ENCODE measurements around the gene DDX24.

The DDX24 gene

DNA sequence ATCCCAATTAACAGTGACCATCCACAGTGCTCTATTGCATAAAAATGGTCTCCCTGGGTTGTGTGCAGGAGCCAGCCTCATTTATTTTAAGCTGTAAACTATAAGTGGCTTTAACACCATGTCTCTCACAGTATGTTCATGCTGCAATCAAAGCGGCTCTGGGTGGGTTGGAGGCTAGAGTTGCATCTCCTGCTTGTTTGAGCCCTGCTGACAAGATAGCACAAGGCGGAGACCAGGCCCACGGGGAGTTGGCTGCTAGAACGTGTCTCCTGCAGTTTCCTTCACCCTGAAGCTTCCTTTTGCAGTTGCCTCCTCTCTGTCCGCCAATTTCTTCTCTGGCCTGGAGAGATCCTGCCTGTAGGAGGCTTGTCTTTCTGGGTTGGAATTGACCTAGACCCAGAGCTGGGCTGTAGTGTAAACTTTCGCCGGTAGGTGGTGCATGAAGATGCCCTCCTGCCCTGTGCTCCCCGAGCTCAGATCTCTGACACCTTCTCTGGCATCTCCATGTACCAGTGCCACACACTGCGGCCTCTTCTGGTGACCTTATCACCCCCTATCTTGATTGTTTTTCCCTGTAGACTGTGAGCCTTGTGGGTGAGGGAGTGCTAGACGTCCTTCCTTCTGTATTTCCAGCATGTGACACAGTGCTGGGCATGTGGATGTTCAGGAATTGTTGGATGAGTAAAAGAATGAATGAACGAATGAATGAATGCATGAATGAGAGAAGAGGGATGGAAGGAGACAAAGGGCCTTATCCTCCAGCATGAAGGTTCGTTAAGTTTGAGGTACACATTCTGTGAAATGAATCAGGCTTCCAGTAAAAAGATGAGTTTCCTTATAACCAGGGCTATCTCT lies 44.5 kb downstream of the DDX24 start:
- H3K27me3 ChIP-seq (ENCODE audit: low read depth) = no peaks in the 10 kb centered on the region
- H3K4me3 ChIP-seq = no peak overlapping the region
- peak; percentile 54 to 88 for DNase-seq (ENCODE audit: low spot score in 2 of 2)
- H3K9me3 ChIP-seq = no peaks in the 10 kb centered on the region
- in situ Hi-C loops (cut with MboI; ENCODE audit: low sequenced_read_pairs) = loop anchor here (5.0 kb wide), 1 partner anchor 101 kb away; no protein-coding TSS in a partner anchor
- no peaks in the 10 kb centered on the region for H3K36me3 ChIP-seq (replicated peaks)
- H3K4me1 ChIP-seq = no peaks in the 10 kb centered on the region

DNA sequence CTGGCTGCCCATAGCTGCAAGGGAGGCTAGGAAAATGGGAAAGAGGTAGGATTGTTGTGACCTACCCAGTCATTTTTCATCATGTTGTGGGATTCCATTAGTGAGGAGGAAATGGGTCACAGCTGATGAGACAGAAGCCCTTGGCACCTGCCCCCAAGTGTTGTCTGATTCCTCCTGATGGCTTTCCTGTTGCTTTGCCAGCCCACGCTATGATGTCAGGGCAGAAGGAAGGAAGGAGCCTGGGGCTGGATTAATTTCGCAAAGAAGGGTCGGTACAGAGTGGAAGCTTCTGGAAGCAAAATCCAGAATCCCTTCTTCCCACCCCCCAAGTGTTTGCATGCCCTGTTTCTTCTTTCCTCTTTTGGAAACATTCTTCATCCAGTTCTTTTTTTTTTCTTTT lies 46.1 kb downstream of the DDX24 start:
- Histone ChIP-seq H3K4me3 (no peak overlapping the region), H3K9me3 (no peaks in the 10 kb centered on the region), H3K4me1 (no peaks in the 10 kb centered on the region), H3K27me3 (ENCODE audit: low read depth) (no peaks in the 10 kb centered on the region), H3K36me3 (replicated peaks) (no peaks in the 10 kb centered on the region)
- DNase-seq (ENCODE audit: low spot score in 2 of 2) = no peak
- in situ Hi-C loops (cut with MboI; ENCODE audit: low sequenced_read_pairs) = loop anchor here (5.0 kb wide), 1 partner anchor 102 kb away; no protein-coding TSS in a partner anchor

DNA sequence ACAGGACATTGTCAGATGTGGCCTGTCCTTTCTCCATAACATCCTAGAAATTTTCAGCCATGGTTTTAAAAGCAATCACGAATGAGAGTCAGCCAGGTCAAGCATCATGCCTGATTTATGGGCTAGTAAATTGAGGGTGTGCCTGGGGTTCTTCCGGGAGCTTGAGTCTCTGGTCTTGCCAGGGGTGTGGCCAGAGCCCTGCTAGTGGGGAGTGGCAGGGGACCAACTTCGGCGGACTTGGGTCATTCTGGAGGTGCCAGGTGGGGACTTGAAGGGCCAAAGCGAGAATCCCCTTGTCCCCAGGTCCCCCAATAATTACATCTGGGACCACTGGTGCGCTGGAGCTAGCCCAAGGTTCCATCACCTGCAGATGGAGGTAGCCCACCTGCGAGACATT lies 49.1 kb downstream of the DDX24 start:
- H3K4me1 ChIP-seq = no peaks in the 10 kb centered on the region; the same call in 1 of the 2 replicates
- H3K36me3 ChIP-seq (replicated peaks) = no peaks in the 10 kb centered on the region
- no peaks in the 10 kb centered on the region for H3K27me3 ChIP-seq (ENCODE audit: low read depth)
- in situ Hi-C loops (cut with MboI; ENCODE audit: low sequenced_read_pairs) = no loop called here
- DNase-seq (ENCODE audit: low spot score in 2 of 2) = no peak
- no peak overlapping the region for H3K4me3 ChIP-seq
- H3K9me3 ChIP-seq = no peaks in the 10 kb centered on the region

DNA sequence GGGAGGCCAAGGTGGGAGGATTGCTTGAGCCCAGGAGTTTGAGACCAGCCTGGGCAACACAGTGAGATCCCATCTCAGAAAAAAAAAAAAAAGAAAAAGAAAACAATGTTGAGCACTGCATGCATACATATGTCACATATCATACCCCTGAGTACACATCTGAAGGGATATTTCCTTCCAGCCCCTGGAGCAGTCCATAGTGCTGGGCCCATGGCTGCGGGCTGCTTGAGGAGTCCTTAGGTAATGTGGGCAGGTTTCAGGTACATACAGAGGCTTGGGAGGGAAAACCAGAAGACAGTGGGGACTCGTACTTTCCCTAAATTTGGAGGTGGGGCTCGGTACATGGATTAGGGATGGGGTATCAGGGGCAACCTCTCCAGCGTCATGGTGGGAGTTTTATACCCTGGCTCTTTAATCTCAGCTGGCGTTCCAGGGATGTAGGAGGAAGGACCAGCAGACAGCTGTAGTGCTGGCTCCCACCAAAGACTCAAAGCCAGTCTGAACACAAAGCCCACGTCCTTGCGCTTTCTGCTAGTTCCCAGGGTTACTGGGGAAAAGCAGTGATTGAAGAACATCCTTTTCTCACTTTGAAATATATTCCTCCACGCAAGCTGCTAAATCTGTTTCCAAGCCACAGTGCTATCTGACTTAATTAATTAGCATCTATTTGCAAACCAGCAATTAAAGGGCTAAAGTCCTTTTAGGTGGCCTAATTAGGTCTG lies 49.7 kb downstream of the DDX24 start:
- Histone ChIP-seq H3K9me3 (no peaks in the 10 kb centered on the region), H3K36me3 (replicated peaks) (no peaks in the 10 kb centered on the region), H3K27me3 (ENCODE audit: low read depth) (no peaks in the 10 kb centered on the region), H3K4me3 (no peak overlapping the region), H3K4me1 (no peaks in the 10 kb centered on the region; the same call in 1 of the 2 replicates)
- in situ Hi-C loops (cut with MboI; ENCODE audit: low sequenced_read_pairs) = no loop called here
- no peak for DNase-seq (ENCODE audit: low spot score in 2 of 2)

DNA sequence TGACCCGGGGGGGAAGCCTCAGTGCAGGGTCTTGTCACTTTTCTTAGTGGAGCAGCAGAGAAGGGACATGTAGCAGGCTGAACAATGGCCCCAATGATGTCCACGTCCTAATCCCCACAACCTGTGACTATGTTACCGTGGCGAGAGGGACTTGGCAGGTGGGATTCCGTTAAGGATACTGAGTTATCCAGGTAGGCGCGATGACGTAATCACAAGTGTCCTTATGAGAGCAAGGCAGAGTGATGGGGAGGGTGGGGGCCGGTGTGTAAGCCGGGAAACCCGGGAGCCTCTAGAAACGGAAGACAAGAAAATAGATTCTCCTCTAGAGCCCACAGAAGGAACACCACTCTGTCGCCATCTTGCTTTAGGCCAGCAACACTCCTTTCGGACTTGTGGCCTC lies 50.4 kb downstream of the DDX24 start:
- no peak for DNase-seq (ENCODE audit: low spot score in 2 of 2)
- no peaks in the 10 kb centered on the region for H3K27me3 ChIP-seq (ENCODE audit: low read depth)
- no peaks in the 10 kb centered on the region for H3K36me3 ChIP-seq (replicated peaks)
- H3K9me3 ChIP-seq = no peaks in the 10 kb centered on the region
- no peak overlapping the region for H3K4me3 ChIP-seq
- in situ Hi-C loops (cut with MboI; ENCODE audit: low sequenced_read_pairs) = no loop called here
- no peaks in the 10 kb centered on the region; the same call in 1 of the 2 replicates for H3K4me1 ChIP-seq

DNA sequence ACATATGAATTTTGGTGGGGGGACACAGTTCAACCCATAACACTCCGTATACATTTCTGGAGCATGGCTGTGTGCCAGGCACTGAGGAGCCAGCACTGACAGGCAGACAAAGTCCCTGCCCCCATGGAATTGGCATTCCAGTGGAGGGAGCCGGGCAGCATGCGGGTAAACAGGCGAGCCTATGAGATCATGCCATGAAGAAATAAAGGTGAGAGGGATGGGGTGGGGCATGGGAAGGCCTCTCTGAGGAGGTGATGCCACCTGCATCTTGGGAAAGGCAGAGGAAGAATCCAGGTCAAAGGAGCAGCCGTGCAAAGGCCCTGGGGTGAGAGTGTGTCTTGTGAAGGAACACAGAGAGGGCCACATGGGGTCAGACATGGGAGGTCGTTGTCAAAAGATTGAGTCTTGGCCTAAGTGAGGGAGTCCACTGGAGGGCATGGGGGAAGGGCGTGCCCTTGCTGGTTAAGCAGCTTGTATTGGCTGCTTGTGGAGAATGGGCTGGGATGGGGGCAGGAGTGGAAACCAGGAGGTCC lies 51.3 kb downstream of the DDX24 start:
- in situ Hi-C loops (cut with MboI; ENCODE audit: low sequenced_read_pairs) = no loop called here
- no peak for DNase-seq (ENCODE audit: low spot score in 2 of 2)
- H3K4me3 ChIP-seq = no peak overlapping the region
- no peaks in the 10 kb centered on the region; the same call in 1 of the 2 replicates for H3K4me1 ChIP-seq
- H3K27me3 ChIP-seq (ENCODE audit: low read depth) = no peaks in the 10 kb centered on the region
- no peaks in the 10 kb centered on the region for H3K9me3 ChIP-seq
- no peaks in the 10 kb centered on the region for H3K36me3 ChIP-seq (replicated peaks)

DNA sequence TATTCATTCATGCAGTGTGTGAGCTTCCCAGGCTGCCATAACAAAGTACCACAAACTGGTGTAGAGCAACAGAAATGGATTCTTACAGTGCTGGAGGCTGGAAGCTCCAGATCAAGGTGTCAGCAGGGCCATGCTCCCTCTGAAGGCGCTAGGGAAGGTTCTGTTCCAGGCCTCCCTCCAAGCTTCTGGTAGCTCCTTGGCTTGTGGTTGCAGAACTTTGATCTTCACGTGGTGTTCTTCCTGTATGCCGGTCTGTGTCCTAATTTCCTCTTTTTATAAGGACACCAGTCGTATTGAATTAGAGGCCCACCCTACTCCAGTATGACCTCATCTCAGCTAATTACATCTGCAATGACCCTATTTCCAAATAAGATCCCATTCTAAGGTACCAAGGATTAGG lies 51.7 kb downstream of the DDX24 start:
- Histone ChIP-seq H3K9me3 (no peaks in the 10 kb centered on the region), H3K27me3 (ENCODE audit: low read depth) (no peaks in the 10 kb centered on the region), H3K36me3 (replicated peaks) (no peaks in the 10 kb centered on the region), H3K4me1 (no peaks in the 10 kb centered on the region; the same call in 1 of the 2 replicates), H3K4me3 (no peak overlapping the region)
- no peak for DNase-seq (ENCODE audit: low spot score in 2 of 2)
- in situ Hi-C loops (cut with MboI; ENCODE audit: low sequenced_read_pairs) = no loop called here

DNA sequence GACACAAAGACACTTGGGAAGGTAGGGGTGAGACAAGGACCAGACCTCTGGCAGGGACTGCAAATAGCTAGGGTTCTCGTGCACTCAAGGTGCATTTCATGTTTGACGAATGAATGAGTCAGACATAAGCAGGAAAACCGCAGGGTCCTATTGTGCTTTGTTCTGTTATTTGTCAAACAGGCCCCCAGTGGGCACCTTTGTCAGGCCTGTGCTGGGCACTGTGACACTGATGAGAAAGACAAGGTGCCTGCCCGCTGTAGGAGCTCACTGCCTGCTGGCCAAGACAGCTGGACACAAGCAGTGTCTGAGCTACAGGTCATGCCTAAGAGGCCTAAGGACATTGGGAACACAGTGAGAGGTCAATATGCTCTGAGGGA lies 52.6 kb downstream of the DDX24 start:
- no peaks in the 10 kb centered on the region; the same call in 1 of the 2 replicates for H3K4me1 ChIP-seq
- in situ Hi-C loops (cut with MboI; ENCODE audit: low sequenced_read_pairs) = no loop called here
- H3K4me3 ChIP-seq = no peak overlapping the region
- H3K36me3 ChIP-seq (replicated peaks) = no peaks in the 10 kb centered on the region
- no peak for DNase-seq (ENCODE audit: low spot score in 2 of 2)
- no peaks in the 10 kb centered on the region for H3K9me3 ChIP-seq
- H3K27me3 ChIP-seq (ENCODE audit: low read depth) = no peaks in the 10 kb centered on the region

DNA sequence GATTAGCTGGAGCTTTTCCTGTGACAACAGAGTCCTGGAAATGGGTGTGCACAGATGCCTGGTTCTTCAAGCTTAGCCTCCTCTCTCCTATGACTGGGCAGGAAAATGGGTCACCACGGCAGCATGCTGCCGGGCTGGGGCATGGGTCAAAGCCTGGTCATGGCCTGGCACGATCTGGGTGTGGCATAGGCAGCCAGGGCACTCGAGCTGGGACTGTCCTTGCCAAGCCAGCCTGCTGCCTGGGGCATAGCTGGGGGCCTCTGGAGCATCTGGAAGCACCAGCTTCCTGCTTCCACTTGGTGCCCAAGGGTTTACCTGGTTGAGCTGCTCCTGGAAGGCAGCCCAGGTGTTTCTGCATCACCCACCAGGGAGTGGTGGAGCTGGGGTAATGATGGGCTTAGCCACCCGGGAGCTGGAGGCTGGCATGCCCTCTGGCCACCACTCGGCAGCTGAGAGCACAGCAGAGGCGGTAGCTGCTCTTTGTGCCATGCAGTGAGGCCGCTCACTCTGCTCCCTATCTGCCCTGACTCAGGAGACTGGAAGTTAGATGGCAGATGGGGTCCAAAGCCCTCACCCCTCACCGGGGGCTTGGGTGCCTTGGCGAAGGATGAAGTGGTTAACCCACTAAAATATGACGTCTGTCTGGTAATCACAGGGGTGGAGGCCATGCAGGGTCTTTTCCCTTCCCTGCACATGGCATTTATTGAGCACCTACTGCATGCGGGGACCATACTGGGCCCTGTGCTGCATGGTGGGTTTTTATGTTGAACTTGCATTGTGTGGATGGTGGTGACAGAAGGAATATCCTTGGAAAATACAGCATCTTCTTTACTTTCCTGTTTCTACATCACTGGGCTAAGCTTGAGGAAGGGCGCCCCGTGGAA lies 53.2 kb downstream of the DDX24 start:
- no peak for DNase-seq (ENCODE audit: low spot score in 2 of 2)
- no peaks in the 10 kb centered on the region for H3K27me3 ChIP-seq (ENCODE audit: low read depth)
- no peaks in the 10 kb centered on the region for H3K36me3 ChIP-seq (replicated peaks)
- in situ Hi-C loops (cut with MboI; ENCODE audit: low sequenced_read_pairs) = no loop called here
- H3K9me3 ChIP-seq = no peaks in the 10 kb centered on the region
- no peaks in the 10 kb centered on the region; the same call in 1 of the 2 replicates for H3K4me1 ChIP-seq
- H3K4me3 ChIP-seq = no peak overlapping the region

DNA sequence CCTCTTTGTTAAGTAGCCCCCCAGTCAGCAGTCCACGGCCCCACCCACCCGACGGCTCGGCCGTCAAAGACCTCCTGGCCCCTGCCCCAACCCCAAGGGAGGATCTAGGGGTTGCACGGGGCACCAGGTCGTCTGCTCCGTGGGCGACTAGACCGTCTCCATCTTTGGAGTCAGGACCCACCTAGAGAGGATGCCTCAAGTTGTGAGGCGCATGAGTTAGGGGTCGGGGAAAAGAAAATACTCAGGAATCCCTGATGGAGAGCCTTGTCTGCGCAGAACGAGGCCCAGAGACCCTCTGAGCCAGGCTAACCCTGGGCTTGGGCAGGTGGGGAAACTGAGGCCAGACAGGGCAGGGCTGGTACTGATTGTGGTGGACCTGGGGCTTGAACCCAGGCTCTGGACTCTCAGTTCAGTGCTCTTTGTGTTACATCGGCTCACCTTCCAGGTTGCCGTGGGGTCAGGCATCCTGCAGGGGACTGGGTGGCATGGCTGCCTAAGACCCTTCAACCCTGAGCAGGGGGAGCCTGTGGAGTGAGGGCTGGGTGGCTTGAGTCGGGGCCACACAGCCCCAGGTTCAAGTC lies 54.0 kb downstream of the DDX24 start:
- peaks cover 2% of the 10 kb centered on the region; the same call in 1 of the 2 replicates for H3K4me1 ChIP-seq
- H3K4me3 ChIP-seq = peak overlapping the region; percentile 34
- H3K9me3 ChIP-seq = no peaks in the 10 kb centered on the region
- DNase-seq (ENCODE audit: low spot score in 2 of 2) = no peak
- H3K36me3 ChIP-seq (replicated peaks) = no peaks in the 10 kb centered on the region
- no peaks in the 10 kb centered on the region for H3K27me3 ChIP-seq (ENCODE audit: low read depth)
- in situ Hi-C loops (cut with MboI; ENCODE audit: low sequenced_read_pairs) = no loop called here

DNA sequence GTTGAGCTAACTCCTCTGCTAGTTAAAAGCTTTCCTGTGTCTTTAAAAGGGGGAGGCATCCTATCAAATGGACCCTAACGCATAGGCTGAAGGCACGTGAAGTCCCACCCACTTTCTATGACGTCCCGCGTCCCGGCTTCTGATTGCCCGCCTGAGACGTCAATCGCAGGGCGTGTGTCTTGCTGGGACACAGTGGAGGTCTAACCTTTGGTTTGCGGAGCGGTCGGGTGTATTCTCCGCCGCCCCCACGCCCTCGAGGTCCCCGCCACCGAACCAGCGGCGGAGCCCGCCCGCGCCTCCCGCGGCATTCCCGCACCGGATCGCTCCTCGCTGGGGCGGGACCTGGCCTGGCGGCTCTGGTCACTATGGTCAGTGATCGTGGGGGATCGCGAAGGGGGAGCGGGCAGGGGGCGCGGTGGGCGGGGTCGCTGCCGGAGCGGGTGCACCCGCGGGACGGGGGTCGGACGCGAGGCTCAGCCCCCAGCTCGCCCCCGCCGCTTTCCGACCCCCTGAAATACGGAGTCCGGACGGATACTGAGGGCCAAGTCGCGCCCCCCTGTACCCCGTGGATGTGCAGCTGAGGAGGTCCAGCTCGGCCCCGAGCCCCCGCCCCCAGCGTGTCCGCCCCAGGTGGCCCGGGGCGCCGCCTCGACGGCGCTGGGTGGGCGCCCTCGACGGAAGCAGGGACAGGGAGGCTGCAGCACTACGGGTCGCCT lies 54.7 kb downstream of the DDX24 start, which contains the start of gene OTUB2:
TSS of gene OTUB2 (plus strand) at position 168 of the 716 bp plus-strand sequence. CDS start at position 366, 198 bp downstream.
- no peaks in the 10 kb centered on the region for H3K27me3 ChIP-seq (ENCODE audit: low read depth)
- H3K4me1 ChIP-seq = peaks cover 2% of the 10 kb centered on the region; the same call in 1 of the 2 replicates
- peak within 1 kb of the TSS; percentile 34 for H3K4me3 ChIP-seq
- in situ Hi-C loops (cut with MboI; ENCODE audit: low sequenced_read_pairs) = no loop called here
- no peaks in the 10 kb centered on the region for H3K36me3 ChIP-seq (replicated peaks)
- peak; percentile 94 to 98 for DNase-seq (ENCODE audit: low spot score in 2 of 2)
- H3K9me3 ChIP-seq = no peaks in the 10 kb centered on the region

DNA sequence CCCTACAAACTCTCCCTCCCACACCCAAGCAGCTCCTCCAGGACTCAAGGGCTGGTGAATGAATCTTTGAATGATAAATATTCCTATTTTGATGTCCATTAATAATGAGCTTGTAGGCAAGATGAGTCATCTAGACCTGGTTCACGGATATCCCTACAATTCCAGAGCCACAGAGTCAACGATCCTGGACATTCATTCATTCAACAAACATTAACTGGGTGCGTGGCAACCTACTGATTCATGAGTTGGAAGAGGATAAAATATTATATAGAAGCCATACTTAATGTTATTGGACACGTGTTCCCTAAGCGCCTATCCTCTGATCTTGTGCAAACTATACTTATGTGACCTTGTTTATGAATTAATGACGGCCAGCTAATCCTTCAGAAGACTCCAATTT lies 55.3 kb downstream of the DDX24 start:
- no peak for DNase-seq (ENCODE audit: low spot score in 2 of 2)
- Histone ChIP-seq H3K27me3 (ENCODE audit: low read depth) (no peaks in the 10 kb centered on the region), H3K9me3 (no peaks in the 10 kb centered on the region), H3K36me3 (replicated peaks) (no peaks in the 10 kb centered on the region), H3K4me3 (peak overlapping the region; percentile 34), H3K4me1 (peaks cover 2% of the 10 kb centered on the region; the same call in 1 of the 2 replicates)
- in situ Hi-C loops (cut with MboI; ENCODE audit: low sequenced_read_pairs) = no loop called here
